ENCODE data around the gene DCAF11.

The DCAF11 gene

GRCh38 chr14:24122416-24122815 lies 7.8 kb downstream of the DCAF11 start:
- no peak for TF ChIP-seq CSDC2 (CRISPR knock-in tag; IDR thresholded peaks at IDR 0.05)
- no peak for TF ChIP-seq ZFP3 (CRISPR knock-in tag; IDR thresholded peaks at IDR 0.05)
- no peak for TF ChIP-seq SNAI2 (CRISPR knock-in tag; IDR thresholded peaks at IDR 0.05)
- no peak for TF ChIP-seq CSRNP3 (CRISPR knock-in tag; IDR thresholded peaks at IDR 0.05)
- TF ChIP-seq ZNF70 (CRISPR knock-in tag; IDR thresholded peaks at IDR 0.05) = no peak
- no peak for TF ChIP-seq PATZ1 (CRISPR knock-in tag; IDR thresholded peaks at IDR 0.05; ENCODE audit: borderline replicate concordance)
- no peak for TF ChIP-seq ARNTL (CRISPR knock-in tag; IDR thresholded peaks at IDR 0.05; ENCODE audit: borderline replicate concordance, low read depth)
- no peak for TF ChIP-seq RARB (CRISPR knock-in tag; IDR thresholded peaks at IDR 0.05)
- TF ChIP-seq PPARA (CRISPR knock-in tag; IDR thresholded peaks at IDR 0.05; ENCODE audit: borderline replicate concordance) = no peak
- no peak for TF ChIP-seq ZNF565 (CRISPR knock-in tag; conservative IDR thresholded peaks at IDR 0.05; ENCODE audit: low read depth)
- no peak for TF ChIP-seq ESRRG (CRISPR knock-in tag; IDR thresholded peaks at IDR 0.05)
- ATAC-seq = no peak

GRCh38 chr14:24122898-24123297 lies 8.3 kb downstream of the DCAF11 start:
- ATAC-seq = no peak; the same call in 2 of the 3 replicates
- TF ChIP-seq RARB (CRISPR knock-in tag; IDR thresholded peaks at IDR 0.05) = no peak

GRCh38 chr14:24123424-24124417 lies 9.1 kb downstream of the DCAF11 start:
- no peak for ATAC-seq

GRCh38 chr14:24126939-24127338 lies 12.4 kb downstream of the DCAF11 start:
- no peak for TF ChIP-seq TCF4 (CRISPR knock-in tag; IDR thresholded peaks at IDR 0.05; ENCODE audit: borderline replicate concordance)
- TF ChIP-seq ISL1 (CRISPR knock-in tag; IDR thresholded peaks at IDR 0.05) = no peak
- TF ChIP-seq GLIS3 (CRISPR knock-in tag; IDR thresholded peaks at IDR 0.05) = no peak
- TF ChIP-seq ZC3H10 (CRISPR knock-in tag; IDR thresholded peaks at IDR 0.05) = no peak
- TF ChIP-seq SNAI2 (CRISPR knock-in tag; IDR thresholded peaks at IDR 0.05) = no peak
- ATAC-seq = no peak

More at GRCh38 chr14:24123424-24124417, 9.1 kb downstream of the DCAF11 start:
- TF ChIP-seq OSR1 (CRISPR knock-in tag; IDR thresholded peaks at IDR 0.05) (no peak), RARB (CRISPR knock-in tag; IDR thresholded peaks at IDR 0.05) (no peak), CSRNP3 (CRISPR knock-in tag; IDR thresholded peaks at IDR 0.05) (no peak), ZFP30 (CRISPR knock-in tag; IDR thresholded peaks at IDR 0.05) (no peak), ZNF8 (CRISPR knock-in tag; IDR thresholded peaks at IDR 0.05) (no peak), TCF4 (CRISPR knock-in tag; IDR thresholded peaks at IDR 0.05; ENCODE audit: borderline replicate concordance) (no peak), ARNTL (CRISPR knock-in tag; IDR thresholded peaks at IDR 0.05; ENCODE audit: borderline replicate concordance, low read depth) (no peak), ISL1 (CRISPR knock-in tag; IDR thresholded peaks at IDR 0.05) (no peak), PATZ1 (CRISPR knock-in tag; IDR thresholded peaks at IDR 0.05; ENCODE audit: borderline replicate concordance) (no peak)

GRCh38 chr14:24127673-24128072 lies 13.1 kb downstream of the DCAF11 start:
- ATAC-seq = no peak
- TF ChIP-seq ZNF8 (CRISPR knock-in tag; IDR thresholded peaks at IDR 0.05) (no peak), ARNTL (CRISPR knock-in tag; IDR thresholded peaks at IDR 0.05; ENCODE audit: borderline replicate concordance, low read depth) (no peak), ZNF70 (CRISPR knock-in tag; IDR thresholded peaks at IDR 0.05) (no peak), TOX (CRISPR knock-in tag; IDR thresholded peaks at IDR 0.05; ENCODE audit: borderline replicate concordance) (no peak), OSR1 (CRISPR knock-in tag; IDR thresholded peaks at IDR 0.05) (no peak), ZFP3 (CRISPR knock-in tag; IDR thresholded peaks at IDR 0.05) (no peak), POU6F1 (CRISPR knock-in tag; IDR thresholded peaks at IDR 0.05; ENCODE audit: borderline replicate concordance, low read depth) (no peak), ZNF565 (CRISPR knock-in tag; conservative IDR thresholded peaks at IDR 0.05; ENCODE audit: low read depth) (no peak), SNAI2 (CRISPR knock-in tag; IDR thresholded peaks at IDR 0.05) (no peak), ZC3H10 (CRISPR knock-in tag; IDR thresholded peaks at IDR 0.05) (no peak), TSHZ2 (CRISPR knock-in tag; IDR thresholded peaks at IDR 0.05) (no peak), PPARA (CRISPR knock-in tag; IDR thresholded peaks at IDR 0.05; ENCODE audit: borderline replicate concordance) (no peak)
